Suprapubic skin (tissue), 4 donors: ENCODE measurements around the gene AMER3. TPM values are rescaled to one million over a fixed set of nuclear protein-coding genes. Genes with fewer than 3 reads are reported as not detected.

Experiments
- DNase-seq, 2 donors: peaks; one replicate each; pipeline ENCODE4 v3.0.0-alpha.2; 2019; ENCODE audit warnings: low spot score in 2 of 2
- H3K27ac ChIP-seq: fragments of 200-600 bp; sonication (generic); one replicate; pipeline ENCODE4 v1.5.1; 2019
- H3K27me3 ChIP-seq: fragments of 200-600 bp; sonication (generic); one replicate; pipeline ENCODE4 v1.5.1; 2019
- H3K36me3 ChIP-seq: fragments of 200-600 bp; sonication (generic); one replicate; pipeline ENCODE4 v1.5.1; 2019
- H3K4me1 ChIP-seq: fragments of 200-600 bp; sonication (generic); one replicate; pipeline ENCODE4 v1.5.1; 2019
- H3K4me3 ChIP-seq: fragments of 200-600 bp; sonication (generic); one replicate; pipeline ENCODE4 v1.5.1; 2019; ENCODE audit warnings: mild to moderate bottlenecking
- H3K9me3 ChIP-seq: fragments of 200-600 bp; sonication (generic); one replicate; pipeline ENCODE4 v1.5.1; 2019
- CTCF ChIP-seq, 2 donors: fragments of 200-600 bp in 1 of 2; fragments of 450-650 bp in 1 of 2; sonication (generic) in 1 of 2; IDR thresholded peaks; one replicate each; pipeline ENCODE4 v1.5.1; 2016 to 2019; ENCODE audit warnings: antibody characterized with exemption in 2 of 2, mild to moderate bottlenecking in 1 of 2, moderate library complexity in 1 of 2
- EP300 ChIP-seq: sonication (generic); formaldehyde crosslinking; IDR thresholded peaks from one replicate; pipeline ENCODE4 v1.6.1; 2017; ENCODE audit warnings: antibody characterized with exemption
- POLR2A ChIP-seq, 2 donors: fragments of 450-650 bp; IDR thresholded peaks; one replicate each; pipeline ENCODE4 v1.6.1; 2017; ENCODE audit warnings: antibody characterized with exemption in 2 of 2, mild to moderate bottlenecking in 2 of 2, moderate library complexity in 2 of 2
- POLR2AphosphoS5 ChIP-seq, 3 donors: sonication (generic); formaldehyde crosslinking; IDR thresholded peaks; one replicate each; pipeline ENCODE4 v1.6.1; 2017; ENCODE audit warnings: antibody characterized with exemption in 3 of 3
- WGBS: methylation state at CpG from one replicate; pipeline ENCODE4 v1.1.5; 2018; 5-methylcytosine and 5-hydroxymethylcytosine counted together
- total RNA-seq, 4 donors: library from RNA; depleted of rRNA; stranded (reverse); fragments of >200 nt; gene quantifications; one replicate each; pipeline ENCODE4 v1.1.0, GENCODE V29; 2016

Gene AMER3
- total RNA-seq, 4 donors from 2014 or later, result not detected

- DNase-seq, result no peak
- Histone ChIP-seq H3K27me3 (peaks cover 33% of the 10 kb centered on the region), H3K4me3 (no peak overlapping the region), H3K27ac (no peak overlapping the region), H3K4me1 (no peaks in the 10 kb centered on the region), H3K9me3 (no peaks in the 10 kb centered on the region), H3K36me3 (no peaks in the 10 kb centered on the region)
- 83% methylated on average over 9 of the region's 9 CpGs for WGBS
- TF ChIP-seq CTCF (IDR thresholded peaks at IDR 0.05) (no peak), POLR2AphosphoS5 (IDR thresholded peaks at IDR 0.05) (no peak), POLR2A (IDR thresholded peaks at IDR 0.05) (no peak), EP300 (no peak)
Observed at GRCh38 chr2:130749078-130749477, 6.3 kb upstream of the AMER3 start.

- no peak for DNase-seq
- Histone ChIP-seq H3K4me1 (no peaks in the 10 kb centered on the region), H3K27me3 (peaks cover 32% of the 10 kb centered on the region), H3K4me3 (no peak overlapping the region), H3K9me3 (no peaks in the 10 kb centered on the region), H3K36me3 (no peaks in the 10 kb centered on the region), H3K27ac (no peak overlapping the region)
- no peak for TF ChIP-seq EP300
- no peak for TF ChIP-seq CTCF (IDR thresholded peaks at IDR 0.05)
- TF ChIP-seq POLR2AphosphoS5 (IDR thresholded peaks at IDR 0.05), result no peak
- TF ChIP-seq POLR2A (IDR thresholded peaks at IDR 0.05), result no peak
- WGBS, result 53% methylated on average over 3 of the region's 6 CpGs
Observed at GRCh38 chr2:130749641-130750040, 5.7 kb upstream of the AMER3 start.

- Histone ChIP-seq H3K9me3 (no peaks in the 10 kb centered on the region), H3K27me3 (peaks cover 65% of the 10 kb centered on the region), H3K4me3 (no peak overlapping the region), H3K4me1 (peaks cover 5% of the 10 kb centered on the region), H3K36me3 (no peaks in the 10 kb centered on the region), H3K27ac (no peak overlapping the region)
- WGBS, result 44% methylated on average over 8 of the region's 8 CpGs
- TF ChIP-seq EP300, result no peak
- TF ChIP-seq POLR2AphosphoS5 (IDR thresholded peaks at IDR 0.05), result no peak
- TF ChIP-seq CTCF (IDR thresholded peaks at IDR 0.05), result no peak
- no peak for TF ChIP-seq POLR2A (IDR thresholded peaks at IDR 0.05)
- no peak for DNase-seq
Observed at GRCh38 chr2:130754811-130755210, 529 bp upstream of the AMER3 start.

- H3K4me1 ChIP-seq, result peaks cover 5% of the 10 kb centered on the region
- no peak for TF ChIP-seq EP300
- no peak for TF ChIP-seq POLR2A (IDR thresholded peaks at IDR 0.05)
- TF ChIP-seq POLR2AphosphoS5 (IDR thresholded peaks at IDR 0.05), result no peak
- no peak for TF ChIP-seq CTCF (IDR thresholded peaks at IDR 0.05)
- 8% methylated on average over 16 of the region's 80 CpGs for WGBS
- no peaks in the 10 kb centered on the region for H3K36me3 ChIP-seq
- H3K27me3 ChIP-seq, result peaks cover 58% of the 10 kb centered on the region
- H3K27ac ChIP-seq, result no peak overlapping the region
- H3K9me3 ChIP-seq, result no peaks in the 10 kb centered on the region
- no peak for DNase-seq
- peak overlapping the region; percentile 47 for H3K4me3 ChIP-seq
Observed at GRCh38 chr2:130756053-130756873, 923 bp downstream of the AMER3 start.

GRCh38 chr2:130756874-130757668 lies 1.7 kb downstream of the AMER3 start:
- Histone ChIP-seq H3K36me3 (no peaks in the 10 kb centered on the region), H3K9me3 (no peaks in the 10 kb centered on the region), H3K27ac (no peak overlapping the region), H3K4me1 (peaks cover 5% of the 10 kb centered on the region), H3K27me3 (peaks cover 60% of the 10 kb centered on the region), H3K4me3 (no peak overlapping the region)
- WGBS, result 36% methylated on average over 16 of the region's 16 CpGs
- no peak for DNase-seq
- TF ChIP-seq CTCF (IDR thresholded peaks at IDR 0.05) (no peak), EP300 (no peak), POLR2A (IDR thresholded peaks at IDR 0.05) (no peak), POLR2AphosphoS5 (IDR thresholded peaks at IDR 0.05) (no peak)
